ENCODE data around the gene GON4L.

- TF ChIP-seq ESRRA (CRISPR knock-in tag; IDR thresholded peaks at IDR 0.05; ENCODE audit: borderline replicate concordance) (no peak), CTCF (IDR thresholded peaks at IDR 0.05) (no peak), E2F4 (CRISPR knock-in tag; IDR thresholded peaks at IDR 0.05; ENCODE audit: borderline replicate concordance, low read depth) (no peak), JUN (CRISPR knock-in tag; IDR thresholded peaks at IDR 0.05) (no peak), MXD4 (CRISPR knock-in tag; IDR thresholded peaks at IDR 0.05; ENCODE audit: borderline replicate concordance) (no peak), USF2 (CRISPR knock-in tag; IDR thresholded peaks at IDR 0.05) (no peak), NR3C1 (CRISPR knock-in tag; conservative IDR thresholded peaks at IDR 0.05; ENCODE audit: low read depth) (no peak), ATF2 (CRISPR knock-in tag; IDR thresholded peaks at IDR 0.05; ENCODE audit: borderline replicate concordance, low read depth) (no peak), MAX (CRISPR knock-in tag; IDR thresholded peaks at IDR 0.05) (no peak), PREB (CRISPR knock-in tag; IDR thresholded peaks at IDR 0.05; ENCODE audit: borderline replicate concordance) (no peak), GTF2I (CRISPR knock-in tag; conservative IDR thresholded peaks at IDR 0.05) (no peak), ZNF263 (CRISPR knock-in tag; IDR thresholded peaks at IDR 0.05; ENCODE audit: low read depth) (no peak), EMX1 (CRISPR knock-in tag; IDR thresholded peaks at IDR 0.05) (no peak), NR2C2 (CRISPR knock-in tag; IDR thresholded peaks at IDR 0.05) (no peak)
Measured at GRCh38 chr1:155744711-155745283, 112.2 kb downstream of the GON4L start.
